Epithelial cell of esophagus (primary cell): Measurements from ENCODE around the gene SETBP1.

Experiments used
- DNase-seq: peaks from one replicate; pipeline ENCODE4 v3.0.0; 2010; ENCODE audit warnings: low read depth
- H3K4me3 ChIP-seq: 2 replicates; pipeline ENCODE4 v1.5.1; 2011; ENCODE audit warnings: mild to moderate bottlenecking, low read length, control low read depth
- CTCF ChIP-seq: IDR thresholded peaks from 2 replicates; pipeline ENCODE4 v1.5.1; 2011; ENCODE audit warnings: low read depth, mild to moderate bottlenecking, low read length, control low read depth, inconsistent platforms; ENCODE audit not compliant: insufficient read depth; ENCODE audit errors: missing control alignments

Gene SETBP1

DNA sequence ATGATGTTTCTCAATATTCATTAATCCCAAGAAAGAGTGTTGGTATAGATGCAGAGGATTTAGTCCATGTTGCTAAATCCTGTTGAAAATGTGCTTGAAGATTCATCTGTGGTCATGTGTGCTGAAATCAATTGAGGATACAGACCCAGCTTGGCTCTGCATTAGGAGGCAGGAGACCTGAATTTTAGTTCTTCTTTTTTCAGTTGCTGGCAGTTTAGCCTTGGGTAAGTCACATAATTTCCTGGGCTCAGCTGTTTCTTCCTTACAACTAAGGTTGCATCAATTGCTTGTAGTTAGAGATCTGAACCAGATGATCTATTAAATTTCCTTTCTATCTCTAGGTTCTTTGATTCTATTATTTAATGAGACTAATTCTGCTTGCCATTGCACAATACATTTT lies 54.4 kb downstream of the SETBP1 start:
- no peak overlapping the region for H3K4me3 ChIP-seq
- no peak for DNase-seq
- TF ChIP-seq CTCF: no peak

- DNase-seq: no peak
- no peak overlapping the region for H3K4me3 ChIP-seq
- no peak for TF ChIP-seq CTCF
Measured at GRCh38 chr18:44736664-44737380, 56.1 kb downstream of the SETBP1 start.

- no peak for DNase-seq
- no peak overlapping the region for H3K4me3 ChIP-seq
- TF ChIP-seq CTCF: no peak
Measured at GRCh38 chr18:44737623-44738022, 56.9 kb downstream of the SETBP1 start.

- peak; percentile 96 for DNase-seq
- TF ChIP-seq CTCF: no peak
Measured at GRCh38 chr18:44740000-44740399, 59.3 kb downstream of the SETBP1 start.

DNA sequence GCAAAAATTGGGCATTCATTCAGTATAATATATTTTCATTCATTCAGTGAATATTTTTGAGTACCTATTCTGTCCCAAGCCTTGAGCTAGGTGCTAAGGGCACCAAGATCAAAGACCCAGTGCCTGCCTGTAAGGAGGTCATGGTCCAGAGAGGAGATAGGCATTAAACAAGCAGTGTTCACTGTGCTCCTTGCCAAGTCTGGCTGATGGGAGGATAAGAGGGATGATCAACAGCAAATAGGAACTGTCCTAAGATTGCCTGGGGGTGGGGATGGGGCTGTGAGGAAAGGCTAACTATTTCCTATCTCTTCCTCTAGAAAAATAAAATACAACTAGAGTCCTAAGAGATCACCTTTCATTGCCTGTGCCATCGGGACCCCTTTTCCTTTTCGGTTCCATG lies 60.4 kb downstream of the SETBP1 start:
- DNase-seq: no peak
- no peak for TF ChIP-seq CTCF
- H3K4me3 ChIP-seq: no peak overlapping the region

More at GRCh38 chr18:44740000-44740399, 59.3 kb downstream of the SETBP1 start:
- no peak overlapping the region for H3K4me3 ChIP-seq

GRCh38 chr18:44741511-44741910 lies 60.8 kb downstream of the SETBP1 start:
- DNase-seq: no peak
- TF ChIP-seq CTCF: no peak
- H3K4me3 ChIP-seq: no peak overlapping the region

DNA sequence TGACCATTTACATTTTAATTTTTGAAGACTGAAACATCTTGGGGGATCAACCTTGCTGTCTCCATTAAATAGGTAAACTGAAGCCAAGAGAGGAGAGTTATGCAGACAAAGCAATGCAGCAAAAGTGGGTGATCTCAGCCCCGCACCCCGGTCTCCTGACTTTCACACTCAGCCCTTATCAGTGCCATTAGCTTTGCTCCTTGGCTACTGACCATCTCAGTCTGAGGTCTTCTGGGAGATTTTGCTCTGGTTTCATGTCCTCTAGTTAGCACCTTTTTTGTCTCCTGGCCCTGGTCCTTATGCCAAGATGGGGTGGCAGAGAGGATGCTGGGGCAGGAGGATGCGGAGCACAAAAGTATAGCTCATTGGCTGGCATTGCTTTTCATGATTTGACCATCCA lies 61.4 kb downstream of the SETBP1 start:
- no peak for DNase-seq
- H3K4me3 ChIP-seq: no peak overlapping the region
- no peak for TF ChIP-seq CTCF
